PC-9 (cell line): ENCODE data around the gene VRK1. TPM values are rescaled to one million over a fixed set of nuclear protein-coding genes. Genes with fewer than 3 reads are reported as not detected.

ENCODE experiments used
- BruUV-seq: library from RNA; stranded (reverse); fragments of 400-500 nt; replicated peaks from 2 replicates; lab custom pipeline; 2021; lab: Mats Ljungman, UMichigan
- CTCF ChIA-PET: fragments of 300-600 bp; sonication (Branson Sonifier 250); formaldehyde crosslinking; loops from one replicate; lab custom pipeline; 2022; ENCODE audit warnings: antibody characterized with exemption; lab: Charles Lee
- POLR2A ChIA-PET: fragments of 300-600 bp; sonication (Branson Sonifier 250); formaldehyde crosslinking; loops from one replicate; lab custom pipeline; 2022; ENCODE audit warnings: antibody characterized with exemption; ENCODE audit not compliant: unreplicated experiment; lab: Charles Lee
- DNase-seq, 2 experiments: peaks; one replicate each; pipeline versions ENCODE4 v3.0.0 to v3.0.0-alpha.2; 2015 to 2022; ENCODE audit warnings: mixed read lengths in 1 of 2
- H2AFZ ChIP-seq: fragments of 200-600 bp; sonication (generic); 2 replicates; pipeline ENCODE4 v1.8.1; 2017; ENCODE audit warnings: antibody characterized with exemption
- H3F3A ChIP-seq: fragments of 200-600 bp; sonication (generic); 2 replicates; pipeline ENCODE4 v1.8.1; 2017; ENCODE audit warnings: antibody characterized with exemption, mild to moderate bottlenecking, low read depth; ENCODE audit not compliant: insufficient read depth
- H3K27ac ChIP-seq: fragments of 200-600 bp; sonication (generic); 2 replicates; pipeline ENCODE4 v1.6.1; 2016; ENCODE audit warnings: mixed run types
- H3K27me3 ChIP-seq: fragments of 200-600 bp; sonication (generic); 2 replicates; pipeline ENCODE4 v1.6.1; 2016; ENCODE audit warnings: low read depth, mixed run types; ENCODE audit not compliant: insufficient read depth
- H3K36me3 ChIP-seq: fragments of 200-600 bp; sonication (generic); 2 replicates; pipeline ENCODE4 v1.6.1; 2016; ENCODE audit warnings: low read depth, mixed run types
- H3K4me1 ChIP-seq: fragments of 200-600 bp; sonication (generic); replicated peaks from 2 replicates; pipeline ENCODE4 v1.6.1; 2016; ENCODE audit warnings: mixed run types; ENCODE audit not compliant: insufficient read depth
- H3K4me2 ChIP-seq: fragments of 200-600 bp; sonication (generic); 2 replicates; pipeline ENCODE4 v1.6.1; 2017; ENCODE audit warnings: mixed run types
- H3K4me3 ChIP-seq: fragments of 200-600 bp; sonication (generic); 2 replicates; pipeline ENCODE4 v1.6.1; 2016; ENCODE audit warnings: mixed run types
- H3K79me2 ChIP-seq: fragments of 200-600 bp; sonication (generic); 2 replicates; pipeline ENCODE4 v1.6.1; 2017; ENCODE audit warnings: low read depth, mixed run types
- H3K9me2 ChIP-seq: fragments of 200-600 bp; sonication (generic); 2 replicates; pipeline ENCODE4 v1.8.1; 2017; ENCODE audit warnings: mild to moderate bottlenecking; ENCODE audit not compliant: insufficient read depth
- H3K9me3 ChIP-seq: fragments of 200-600 bp; sonication (generic); 2 replicates; pipeline ENCODE4 v1.8.1; 2016; ENCODE audit warnings: low read depth; ENCODE audit not compliant: insufficient read depth
- H4K20me1 ChIP-seq: fragments of 200-600 bp; sonication (generic); 2 replicates; pipeline ENCODE4 v1.8.1; 2017; ENCODE audit not compliant: insufficient read depth
- CTCF ChIP-seq: fragments of 200-600 bp; sonication (generic); conservative IDR thresholded peaks from 2 replicates; pipeline ENCODE4 v1.6.1; 2017; ENCODE audit warnings: mixed run types, antibody characterized with exemption, mild to moderate bottlenecking, moderate library complexity
- EZH2 ChIP-seq: fragments of 200-600 bp; sonication (generic); IDR thresholded peaks from 2 replicates; pipeline ENCODE4 v1.8.0; 2017; ENCODE audit warnings: antibody characterized with exemption, low read depth
- intact Hi-C: fragments of 100-400 bp; cut with micrococcal nuclease; formaldehyde crosslinking; loops from one replicate; pipeline ENCODE4 v1.10.0; 2022; ENCODE audit not compliant: unreplicated experiment
- total RNA-seq: library from RNA; stranded (reverse); gene quantifications from 2 replicates; pipeline ENCODE4 v1.2.3, GENCODE V29; 2021

VRK1 gene
- total RNA-seq, 1 experiment from 2014 or later = 6.8 TPM

GRCh38 chr14:96905825-96906224 is 108.6 kb downstream of the VRK1 start:
- TF ChIP-seq EZH2 (no peak), CTCF (no peak)
- no peak overlapping the region for H3K4me2 ChIP-seq
- CTCF ChIA-PET = no interaction called here
- no peaks in the 10 kb centered on the region for H3K36me3 ChIP-seq
- H3K9me3 ChIP-seq = no peaks in the 10 kb centered on the region
- H3K27ac ChIP-seq = no peak overlapping the region
- no peaks in the 10 kb centered on the region for H4K20me1 ChIP-seq
- no peak overlapping the region for H2AFZ ChIP-seq
- peaks cover 13% of the 10 kb centered on the region for H3K4me1 ChIP-seq
- POLR2A ChIA-PET = no interaction called here
- H3K9me2 ChIP-seq = no peaks in the 10 kb centered on the region
- H3F3A ChIP-seq = peaks cover 3% of the 10 kb centered on the region; the same call in 1 of the 2 replicates
- no peak for DNase-seq
- intact Hi-C loops = no loop called here
- no peak overlapping the region for H3K4me3 ChIP-seq
- no TSS peak for BruUV-seq
- H3K27me3 ChIP-seq = no peaks in the 10 kb centered on the region
- no peaks in the 10 kb centered on the region for H3K79me2 ChIP-seq

GRCh38 chr14:96906434-96906833 is 109.3 kb downstream of the VRK1 start:
- Histone ChIP-seq H2AFZ (no peak overlapping the region), H3K4me1 (peaks cover 13% of the 10 kb centered on the region), H3K27me3 (no peaks in the 10 kb centered on the region), H3K9me2 (no peaks in the 10 kb centered on the region), H3K36me3 (no peaks in the 10 kb centered on the region), H4K20me1 (no peaks in the 10 kb centered on the region), H3K79me2 (no peaks in the 10 kb centered on the region), H3K4me3 (no peak overlapping the region), H3K27ac (no peak overlapping the region), H3K4me2 (no peak overlapping the region), H3K9me3 (no peaks in the 10 kb centered on the region), H3F3A (peaks cover 3% of the 10 kb centered on the region; the same call in 1 of the 2 replicates)
- POLR2A ChIA-PET = no interaction called here
- TF ChIP-seq EZH2 (no peak), CTCF (no peak)
- CTCF ChIA-PET = no interaction called here
- intact Hi-C loops = no loop called here
- no peak for DNase-seq
- BruUV-seq = no TSS peak

GRCh38 chr14:96909841-96910364 is 112.7 kb downstream of the VRK1 start:
- ChIA-PET CTCF (no interaction called here), POLR2A (no interaction called here)
- Histone ChIP-seq H3K9me3 (no peaks in the 10 kb centered on the region), H3K27me3 (no peaks in the 10 kb centered on the region), H3K4me2 (no peak overlapping the region), H3K79me2 (no peaks in the 10 kb centered on the region), H2AFZ (no peak overlapping the region), H3K4me1 (no peaks in the 10 kb centered on the region), H3K36me3 (no peaks in the 10 kb centered on the region), H3K4me3 (no peak overlapping the region), H3F3A (no peaks in the 10 kb centered on the region), H4K20me1 (no peaks in the 10 kb centered on the region), H3K9me2 (no peaks in the 10 kb centered on the region), H3K27ac (no peak overlapping the region)
- DNase-seq = no peak
- no TSS peak for BruUV-seq
- TF ChIP-seq EZH2 = no peak
- intact Hi-C loops = no loop called here
